Effector memory CD8-positive, alpha-beta T cell (primary cell): ENCODE results near the gene EPB41L3.
A peak's percentile ranks its signal among the peaks of the same experiment; 100 is the strongest.

Experiments used
- ATAC-seq: fragments of 150-1000 bp; cut with Tn5 transposase; replicated peaks from 2 replicates; pipeline ENCODE4 v1.10.0; 2021; ENCODE audit warnings: mild to moderate bottlenecking, moderate library complexity
- DNase-seq, 3 experiments: peaks; one replicate each; pipeline ENCODE4 v3.0.0; 2021
- H3K27ac Mint-ChIP-seq, 2 donors: one replicate each; pipeline ENCODE4 v1.8.0; 2022; ENCODE audit warnings: mild to moderate bottlenecking in 2 of 2, mixed read lengths in 2 of 2, moderate library complexity in 2 of 2
- H3K27me3 Mint-ChIP-seq, 2 donors: one replicate each; pipeline ENCODE4 v1.8.0; 2022; ENCODE audit warnings: mixed read lengths in 2 of 2
- H3K36me3 Mint-ChIP-seq: one replicate; pipeline ENCODE4 v1.8.0; 2022; ENCODE audit warnings: mild to moderate bottlenecking, moderate library complexity, mixed read lengths; ENCODE audit not compliant: insufficient read depth
- H3K4me1 Mint-ChIP-seq, 2 donors: one replicate each; pipeline ENCODE4 v1.8.0; 2022; ENCODE audit warnings: low read depth in 2 of 2, mixed read lengths in 2 of 2
- H3K4me3 Mint-ChIP-seq, 2 donors: one replicate each; pipeline ENCODE4 v1.8.0; 2022; ENCODE audit warnings: mild to moderate bottlenecking in 2 of 2, mixed read lengths in 2 of 2, moderate library complexity in 2 of 2
- H3K9me3 Mint-ChIP-seq, 2 donors: one replicate each; pipeline ENCODE4 v1.8.0; 2022; ENCODE audit warnings: mixed read lengths in 2 of 2

Gene EPB41L3

DNA sequence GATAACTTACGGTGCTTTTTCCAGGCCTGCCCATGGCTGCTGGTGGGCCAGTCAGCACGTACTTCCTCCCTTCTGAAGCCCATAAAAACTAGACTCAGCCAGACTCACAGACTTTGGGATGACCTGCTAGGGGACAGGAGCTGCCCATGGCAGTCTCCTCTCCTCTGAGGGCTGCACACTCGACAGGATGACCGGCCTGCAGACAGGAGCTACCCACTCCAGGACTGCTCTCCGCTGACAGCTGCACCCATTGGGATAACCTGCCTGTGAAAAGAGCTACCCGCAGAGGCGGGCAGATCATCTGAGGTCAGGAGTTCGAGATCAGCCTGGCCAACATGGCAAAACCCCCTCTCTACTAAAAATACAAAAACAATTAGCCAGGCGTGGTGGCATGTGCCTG is 75.4 kb downstream of the EPB41L3 start:
- no peaks in the 10 kb centered on the region for H3K36me3 Mint-ChIP-seq
- no peak for DNase-seq
- peaks cover 0 to 3% of the 10 kb centered on the region in 2 donors for H3K4me1 Mint-ChIP-seq
- H3K9me3 Mint-ChIP-seq = no peaks in the 10 kb centered on the region
- no peak for ATAC-seq
- H3K27ac Mint-ChIP-seq = no peak overlapping the region
- H3K27me3 Mint-ChIP-seq = peaks cover 19 to 24% of the 10 kb centered on the region in 2 donors
- no peak overlapping the region for H3K4me3 Mint-ChIP-seq

DNA sequence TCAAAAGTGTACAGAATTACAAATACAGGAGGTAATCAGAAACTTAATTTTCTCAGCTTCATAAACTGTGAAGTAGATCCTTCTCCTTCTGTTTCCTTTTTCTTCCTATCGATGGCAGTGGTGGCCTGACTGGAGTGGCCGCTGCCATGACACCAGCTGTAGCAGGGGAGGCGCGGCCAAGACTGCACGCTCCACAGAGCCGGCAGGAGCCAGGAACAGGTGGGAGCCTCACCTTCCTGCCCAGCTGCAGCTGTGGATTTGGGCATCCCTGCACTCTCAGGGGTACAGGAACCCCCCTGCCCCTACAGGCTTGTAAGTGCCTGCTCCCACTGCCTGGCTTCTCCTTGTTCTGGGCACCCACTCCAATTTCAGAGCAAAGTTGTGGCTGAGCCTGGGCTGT is 76.1 kb downstream of the EPB41L3 start:
- H3K27me3 Mint-ChIP-seq = peaks cover 19 to 24% of the 10 kb centered on the region in 2 donors
- no peak overlapping the region for H3K4me3 Mint-ChIP-seq
- H3K36me3 Mint-ChIP-seq = no peaks in the 10 kb centered on the region
- no peaks in the 10 kb centered on the region for H3K9me3 Mint-ChIP-seq
- ATAC-seq = no peak
- H3K4me1 Mint-ChIP-seq = peaks cover 0 to 3% of the 10 kb centered on the region in 2 donors
- no peak overlapping the region for H3K27ac Mint-ChIP-seq
- no peak for DNase-seq

DNA sequence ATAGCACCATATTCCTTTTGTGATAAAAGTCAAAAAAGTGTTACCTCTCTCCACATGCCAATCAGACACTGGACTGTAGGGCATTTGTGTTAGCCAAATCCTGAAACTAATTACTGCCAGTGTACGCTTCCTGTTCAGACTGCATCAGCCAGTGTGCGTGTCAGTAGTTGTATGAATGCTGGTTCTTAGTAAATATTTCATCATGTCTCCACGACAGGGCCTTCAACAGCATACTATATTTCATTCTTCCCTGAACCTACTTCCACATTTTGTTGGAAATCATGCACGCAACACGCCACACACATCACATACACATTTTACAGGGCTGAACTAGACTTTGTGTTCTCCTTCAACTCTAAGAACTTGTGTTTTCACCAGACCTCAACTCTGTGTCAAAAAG is 77.5 kb downstream of the EPB41L3 start:
- no peaks in the 10 kb centered on the region for H3K36me3 Mint-ChIP-seq
- peaks cover 24% of the 10 kb centered on the region in 2 donors for H3K27me3 Mint-ChIP-seq
- H3K27ac Mint-ChIP-seq = no peak overlapping the region
- H3K9me3 Mint-ChIP-seq = no peaks in the 10 kb centered on the region
- DNase-seq = no peak
- no peak overlapping the region for H3K4me3 Mint-ChIP-seq
- ATAC-seq = no peak
- peaks cover 0 to 3% of the 10 kb centered on the region in 2 donors for H3K4me1 Mint-ChIP-seq

- H3K4me3 Mint-ChIP-seq = no peak overlapping the region
- peaks cover 0 to 3% of the 10 kb centered on the region in 2 donors for H3K4me1 Mint-ChIP-seq
- H3K27me3 Mint-ChIP-seq = peaks cover 34% of the 10 kb centered on the region in 2 donors
- no peaks in the 10 kb centered on the region for H3K9me3 Mint-ChIP-seq
- no peaks in the 10 kb centered on the region for H3K36me3 Mint-ChIP-seq
- no peak overlapping the region for H3K27ac Mint-ChIP-seq
- ATAC-seq (no peak), DNase-seq (no peak)
These were observed 79.5 kb downstream of the EPB41L3 start for GRCh38 chr18:5464251-5464650.

DNA sequence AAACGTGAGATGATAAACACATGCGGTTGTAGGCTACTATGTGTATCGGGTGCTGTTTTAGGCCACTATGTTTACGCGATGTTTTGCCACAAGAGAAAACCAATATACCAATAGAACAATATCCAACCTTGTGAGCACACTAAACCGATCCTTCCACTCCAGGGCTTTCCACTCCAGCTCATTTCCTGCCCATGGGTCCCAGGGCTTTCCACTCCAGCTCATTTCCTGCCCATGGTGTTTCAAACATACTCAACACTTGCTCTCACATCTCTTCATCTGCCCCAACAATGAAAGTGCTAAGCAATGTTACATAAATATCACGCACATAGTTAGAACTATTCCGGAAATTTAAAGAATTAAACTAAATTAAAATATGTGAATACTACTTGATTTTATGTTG is 80.0 kb downstream of the EPB41L3 start:
- no peaks in the 10 kb centered on the region for H3K9me3 Mint-ChIP-seq
- no peak overlapping the region for H3K4me3 Mint-ChIP-seq
- H3K27me3 Mint-ChIP-seq = peaks cover 34% of the 10 kb centered on the region in 2 donors
- ATAC-seq (no peak), DNase-seq (no peak)
- no peak overlapping the region for H3K27ac Mint-ChIP-seq
- peaks cover 0 to 3% of the 10 kb centered on the region in 2 donors for H3K4me1 Mint-ChIP-seq
- no peaks in the 10 kb centered on the region for H3K36me3 Mint-ChIP-seq

GRCh38 chr18:5463390-5463789 is 80.4 kb downstream of the EPB41L3 start:
- DNase-seq (no peak), ATAC-seq (no peak)
- no peaks in the 10 kb centered on the region for H3K36me3 Mint-ChIP-seq
- H3K4me3 Mint-ChIP-seq = no peak overlapping the region
- H3K27me3 Mint-ChIP-seq = peaks cover 29 to 38% of the 10 kb centered on the region in 2 donors
- H3K4me1 Mint-ChIP-seq = peaks cover 0 to 3% of the 10 kb centered on the region in 2 donors
- no peaks in the 10 kb centered on the region for H3K9me3 Mint-ChIP-seq
- no peak overlapping the region for H3K27ac Mint-ChIP-seq

GRCh38 chr18:5462227-5462626 is 81.6 kb downstream of the EPB41L3 start:
- peaks cover 21 to 38% of the 10 kb centered on the region in 2 donors for H3K27me3 Mint-ChIP-seq
- no peak for DNase-seq
- no peak for ATAC-seq
- no peak overlapping the region for H3K4me3 Mint-ChIP-seq
- H3K36me3 Mint-ChIP-seq = no peaks in the 10 kb centered on the region
- H3K9me3 Mint-ChIP-seq = no peaks in the 10 kb centered on the region
- H3K27ac Mint-ChIP-seq = no peak overlapping the region
- peaks cover 0 to 3% of the 10 kb centered on the region in 2 donors for H3K4me1 Mint-ChIP-seq

- Mint-ChIP-seq H3K36me3 (no peaks in the 10 kb centered on the region), H3K9me3 (no peaks in the 10 kb centered on the region)
These were observed 82.8 kb downstream of the EPB41L3 start for GRCh38 chr18:5461041-5461440.

GRCh38 chr18:5457462-5457957 is 86.3 kb downstream of the EPB41L3 start:
- H3K4me1 Mint-ChIP-seq = peaks cover 2 to 3% of the 10 kb centered on the region in 2 donors
- no peaks in the 10 kb centered on the region for H3K36me3 Mint-ChIP-seq
- peak overlapping the region in 1 of 2 donors; percentile 9 for H3K4me3 Mint-ChIP-seq
- no peaks in the 10 kb centered on the region for H3K9me3 Mint-ChIP-seq
- ATAC-seq (no peak), DNase-seq (no peak)
- H3K27me3 Mint-ChIP-seq = peaks cover 16 to 27% of the 10 kb centered on the region in 2 donors
- H3K27ac Mint-ChIP-seq = peak overlapping the region in 1 of 2 donors; percentile 29

More at GRCh38 chr18:5461041-5461440, 82.8 kb downstream of the EPB41L3 start:
- no peak for ATAC-seq
- H3K4me3 Mint-ChIP-seq = no peak overlapping the region
- H3K27ac Mint-ChIP-seq = no peak overlapping the region
- peaks cover 25 to 27% of the 10 kb centered on the region in 2 donors for H3K27me3 Mint-ChIP-seq
- peaks cover 0 to 3% of the 10 kb centered on the region in 2 donors for H3K4me1 Mint-ChIP-seq
- DNase-seq = no peak

DNA sequence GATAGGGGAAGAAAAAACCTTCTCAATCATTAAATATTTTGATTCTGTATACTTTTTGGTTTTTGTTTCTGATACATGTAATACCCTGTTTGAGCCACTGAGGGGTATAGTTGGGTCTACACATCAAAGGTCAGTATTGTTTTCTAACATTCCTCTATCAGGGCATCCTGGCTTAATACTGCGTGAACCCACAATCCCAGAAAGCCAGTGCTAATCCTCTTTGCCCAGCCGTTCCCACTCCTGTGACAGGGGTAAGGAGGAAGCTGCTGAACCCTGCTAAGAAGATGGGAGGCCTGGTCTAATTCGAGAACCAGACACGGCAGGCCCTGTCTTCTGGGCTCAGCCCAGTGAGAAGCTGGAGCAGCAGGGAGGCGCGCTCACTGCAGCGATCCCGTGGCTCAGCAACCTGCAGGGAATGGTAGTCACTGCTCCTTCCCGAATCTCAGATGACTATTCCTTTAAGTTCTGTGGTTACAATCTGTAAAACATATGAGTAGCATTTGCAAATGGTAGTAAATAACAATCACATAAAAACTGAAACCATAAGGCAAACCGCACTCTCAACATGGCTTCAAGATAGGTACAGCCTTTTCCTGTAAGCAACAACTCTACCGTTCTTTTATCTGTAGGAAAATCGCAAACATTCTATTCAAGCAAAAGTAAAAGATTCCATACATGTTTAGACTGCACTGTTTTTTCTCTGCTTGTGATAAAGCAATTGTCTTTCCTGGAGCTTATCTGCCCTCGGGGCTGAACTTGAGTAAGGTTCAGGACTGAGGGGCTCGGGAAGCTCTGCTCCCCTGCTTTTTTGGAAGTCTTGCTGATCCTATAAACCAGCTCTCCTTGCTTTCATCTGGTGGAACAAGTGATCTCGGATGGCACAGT is 87.0 kb downstream of the EPB41L3 start:
- peak overlapping the region in 1 of 2 donors; percentile 29 for H3K27ac Mint-ChIP-seq
- DNase-seq = peak in 1 of 3 experiments; percentile 2
- no peaks in the 10 kb centered on the region for H3K36me3 Mint-ChIP-seq
- H3K4me1 Mint-ChIP-seq = peaks cover 2 to 3% of the 10 kb centered on the region in 2 donors
- no peaks in the 10 kb centered on the region for H3K9me3 Mint-ChIP-seq
- H3K27me3 Mint-ChIP-seq = peaks cover 16 to 27% of the 10 kb centered on the region in 2 donors
- ATAC-seq = peak; percentile 42
- peak overlapping the region in 1 of 2 donors; percentile 47 for H3K4me3 Mint-ChIP-seq

DNA sequence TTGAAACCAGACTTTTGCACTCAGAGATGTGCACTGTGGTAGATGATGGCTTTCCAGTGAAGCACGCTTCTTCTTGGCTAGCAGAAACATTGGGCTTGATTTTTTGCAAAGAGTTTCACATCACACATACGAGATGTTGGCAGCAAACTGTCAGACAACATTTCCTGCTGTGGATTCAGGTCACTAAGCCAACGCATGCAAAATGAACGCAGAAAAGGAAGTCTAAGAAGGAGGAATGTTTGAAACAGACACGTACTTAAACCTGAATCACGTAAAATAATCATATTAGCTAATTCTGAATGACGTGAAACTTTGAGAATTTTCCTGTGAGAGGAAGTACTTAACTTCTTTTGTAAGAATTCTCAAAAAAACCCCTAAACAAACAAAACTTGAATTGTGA is 88.1 kb downstream of the EPB41L3 start:
- DNase-seq = no peak
- no peak overlapping the region for H3K4me3 Mint-ChIP-seq
- peaks cover 14 to 27% of the 10 kb centered on the region in 2 donors for H3K27me3 Mint-ChIP-seq
- H3K4me1 Mint-ChIP-seq = peaks cover 2 to 3% of the 10 kb centered on the region in 2 donors
- H3K27ac Mint-ChIP-seq = peak overlapping the region in 1 of 2 donors; percentile 29
- ATAC-seq = peak; percentile 51
- H3K9me3 Mint-ChIP-seq = no peaks in the 10 kb centered on the region
- H3K36me3 Mint-ChIP-seq = no peaks in the 10 kb centered on the region

- peaks cover 2 to 3% of the 10 kb centered on the region in 2 donors for H3K4me1 Mint-ChIP-seq
- DNase-seq = no peak
- H3K36me3 Mint-ChIP-seq = no peaks in the 10 kb centered on the region
- H3K4me3 Mint-ChIP-seq = no peak overlapping the region
- no peaks in the 10 kb centered on the region for H3K9me3 Mint-ChIP-seq
- ATAC-seq = no peak
- H3K27me3 Mint-ChIP-seq = peaks cover 6 to 13% of the 10 kb centered on the region in 2 donors
- no peak overlapping the region for H3K27ac Mint-ChIP-seq
These were observed 90.8 kb downstream of the EPB41L3 start for GRCh38 chr18:5452943-5453443.

DNA sequence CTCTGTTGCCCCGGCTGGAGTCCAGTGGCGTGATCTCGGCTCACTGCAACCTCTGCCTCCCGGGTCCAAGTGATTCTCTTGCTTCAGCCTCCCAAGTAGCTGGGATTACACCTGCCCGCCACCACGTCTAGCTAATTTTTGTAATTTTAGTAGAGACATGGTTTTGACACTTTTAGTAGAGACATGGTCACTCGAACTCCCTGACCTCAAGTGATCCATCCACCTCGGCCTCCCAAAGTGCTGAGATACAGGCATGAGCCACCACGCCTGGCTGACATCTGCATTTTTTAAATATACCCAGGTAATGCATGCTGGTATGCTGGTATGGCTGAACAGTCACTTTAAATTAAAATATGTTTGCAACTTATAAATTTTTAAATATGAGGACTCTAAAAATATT is 91.9 kb downstream of the EPB41L3 start:
- Mint-ChIP-seq H3K36me3 (no peaks in the 10 kb centered on the region), H3K27ac (no peak overlapping the region), H3K27me3 (peaks cover under 1 to 13% of the 10 kb centered on the region in 2 donors), H3K9me3 (no peaks in the 10 kb centered on the region), H3K4me1 (peaks cover 2 to 3% of the 10 kb centered on the region in 2 donors), H3K4me3 (no peak overlapping the region)
- no peak for ATAC-seq
- no peak for DNase-seq

GRCh38 chr18:5451150-5451549 is 92.6 kb downstream of the EPB41L3 start:
- DNase-seq = no peak
- Mint-ChIP-seq H3K27me3 (peaks cover 0 to 13% of the 10 kb centered on the region in 2 donors), H3K4me3 (no peak overlapping the region)

More at GRCh38 chr18:5451150-5451549, 92.6 kb downstream of the EPB41L3 start:
- no peaks in the 10 kb centered on the region for H3K36me3 Mint-ChIP-seq
- H3K9me3 Mint-ChIP-seq = no peaks in the 10 kb centered on the region
- no peak for ATAC-seq
- no peak overlapping the region for H3K27ac Mint-ChIP-seq
- peaks cover 2 to 3% of the 10 kb centered on the region in 2 donors for H3K4me1 Mint-ChIP-seq
